ENCODE data around the gene HDAC4.

DNA sequence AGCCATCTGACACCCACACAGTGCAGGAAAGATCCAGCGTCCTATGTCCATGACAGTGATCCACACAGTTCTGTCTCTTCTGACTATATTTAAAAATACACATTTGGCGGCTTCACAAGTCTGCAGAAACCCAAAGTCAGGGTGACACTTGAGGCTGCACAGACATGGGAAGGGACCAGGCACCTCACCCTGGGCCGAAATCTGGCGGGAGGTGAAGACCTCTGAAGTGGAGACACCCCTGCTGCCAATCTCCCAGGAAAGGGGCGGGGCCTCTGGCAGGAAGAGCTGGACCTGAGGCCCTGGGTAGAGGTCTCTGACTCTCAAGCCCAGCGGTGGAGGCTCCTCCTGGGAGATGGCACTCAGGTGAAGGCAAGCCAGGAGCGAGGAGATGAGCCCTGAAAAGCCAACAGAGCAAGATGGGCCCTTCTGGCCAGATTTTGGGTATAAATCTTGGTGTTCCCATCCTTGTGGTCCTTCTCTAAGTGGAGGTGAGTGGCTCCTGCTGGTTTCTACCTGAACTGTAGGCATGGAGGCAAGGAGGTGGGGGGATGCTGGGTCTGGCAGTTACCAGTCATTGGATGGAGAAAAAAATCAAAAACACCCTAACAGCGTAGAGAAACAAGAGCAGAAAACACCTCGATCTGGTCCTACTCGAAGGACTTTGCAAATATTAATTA is 248.4 kb downstream of the HDAC4 start:
- TF ChIP-seq CTCF (IDR thresholded peaks at IDR 0.05 in 2 of 3, conservative IDR thresholded peaks at IDR 0.05 in 1 of 3; ENCODE audit: borderline replicate concordance in 1 of 3, insufficient read depth in 1 of 3, low read depth in 2 of 3, low read length in 2 of 3) (no peak), JUND (IDR thresholded peaks at IDR 0.05) (no peak), FOSL1 (IDR thresholded peaks at IDR 0.05; ENCODE audit: low read depth) (no peak)
